ENCODE results near the gene BMF.
"Not testable (repeated sequence)": the region's sequence is repeated elsewhere in the genome, so short reads cannot be mapped to it uniquely, and the experiment has no call there.

The BMF gene

DNA sequence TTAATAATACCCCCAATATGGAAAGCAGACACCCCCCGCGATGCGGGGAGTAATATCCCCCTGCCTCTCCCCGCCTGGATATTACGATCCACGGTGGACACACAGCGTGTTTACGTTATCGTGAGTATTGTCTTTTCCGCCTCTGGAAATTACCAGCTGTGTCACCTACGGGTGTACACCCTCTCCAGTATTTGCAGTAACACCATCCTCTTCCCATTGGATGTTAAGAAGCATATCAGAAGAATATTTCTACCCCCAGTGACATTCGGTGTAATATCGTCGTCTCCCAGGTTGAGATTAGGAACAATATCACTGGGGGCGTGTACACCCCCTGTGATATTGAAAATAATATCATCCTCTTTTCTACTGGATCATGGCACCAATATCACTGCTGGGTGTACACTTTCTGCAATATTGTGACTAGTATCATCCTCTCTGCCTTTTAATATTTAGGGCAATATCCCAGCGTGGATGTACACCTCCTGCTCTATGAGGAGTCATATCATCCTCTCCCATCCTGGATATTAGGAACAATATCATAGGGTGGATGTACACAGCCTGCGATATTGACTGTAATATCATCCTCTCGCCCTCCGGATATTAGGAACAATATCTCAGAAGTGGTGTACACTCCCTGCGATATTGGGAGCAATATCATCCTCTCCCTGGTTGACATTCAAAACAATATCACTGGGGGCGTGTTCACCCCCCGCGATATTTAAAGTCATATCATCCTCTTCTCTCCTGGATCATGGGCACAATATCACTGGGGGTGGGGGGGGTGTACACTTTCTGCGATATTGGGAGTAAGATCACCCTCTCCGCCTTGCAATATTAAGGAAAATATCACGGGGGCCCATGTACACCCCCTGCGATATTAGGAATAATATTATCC lies 20.3 kb upstream of the BMF start:
- no peak overlapping the region for H3K27ac ChIP-seq (ENCODE audit: insufficient read depth, low read depth, low read length, poor library complexity, severe bottlenecking)
- 86 to 89% methylated on average over 27 of the region's 27 CpGs for WGBS, 2 experiments
- no peaks in the 10 kb centered on the region for H3K9me3 ChIP-seq (ENCODE audit: control insufficient read depth, low read length)
- no peaks in the 10 kb centered on the region for H3K4me1 ChIP-seq (ENCODE audit: control insufficient read depth, insufficient read depth, low read length)
- H3K36me3 ChIP-seq (ENCODE audit: control insufficient read depth, insufficient read depth, low read length), result no peaks in the 10 kb centered on the region
- peaks cover 4% of the 10 kb centered on the region for H3K27me3 ChIP-seq (ENCODE audit: control insufficient read depth, insufficient read depth, low read length, poor library complexity, severe bottlenecking)
- no peak overlapping the region for H3K4me3 ChIP-seq (ENCODE audit: insufficient read depth, low read depth, low read length)

DNA sequence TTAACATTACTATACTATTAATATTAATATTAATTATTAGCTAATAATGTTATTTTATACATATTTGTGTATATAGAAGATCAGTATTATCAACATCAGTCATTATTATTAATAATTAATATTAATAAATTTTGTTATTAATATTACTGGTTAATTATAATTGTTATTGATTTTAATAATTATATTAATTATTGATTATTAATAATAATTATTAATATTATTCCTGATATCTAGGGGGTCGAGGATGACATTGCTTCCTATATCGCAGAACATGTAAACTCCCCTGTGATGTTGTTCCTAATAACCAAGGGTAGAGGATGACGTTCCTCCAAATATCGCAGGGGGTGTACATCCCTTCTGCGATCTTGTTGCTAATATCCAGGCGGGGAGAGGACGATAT lies 17.3 kb upstream of the BMF start:
- Histone ChIP-seq H3K27me3 (ENCODE audit: control insufficient read depth, insufficient read depth, low read length, poor library complexity, severe bottlenecking) (peaks cover 4% of the 10 kb centered on the region), H3K36me3 (ENCODE audit: control insufficient read depth, insufficient read depth, low read length) (no peaks in the 10 kb centered on the region), H3K4me1 (ENCODE audit: control insufficient read depth, insufficient read depth, low read length) (no peaks in the 10 kb centered on the region), H3K9me3 (ENCODE audit: control insufficient read depth, low read length) (no peaks in the 10 kb centered on the region), H3K27ac (ENCODE audit: insufficient read depth, low read depth, low read length, poor library complexity, severe bottlenecking) (no peak overlapping the region), H3K4me3 (ENCODE audit: insufficient read depth, low read depth, low read length) (no peak overlapping the region)
- 92 to 95% methylated on average over 7 of the region's 7 CpGs for WGBS, 2 experiments

DNA sequence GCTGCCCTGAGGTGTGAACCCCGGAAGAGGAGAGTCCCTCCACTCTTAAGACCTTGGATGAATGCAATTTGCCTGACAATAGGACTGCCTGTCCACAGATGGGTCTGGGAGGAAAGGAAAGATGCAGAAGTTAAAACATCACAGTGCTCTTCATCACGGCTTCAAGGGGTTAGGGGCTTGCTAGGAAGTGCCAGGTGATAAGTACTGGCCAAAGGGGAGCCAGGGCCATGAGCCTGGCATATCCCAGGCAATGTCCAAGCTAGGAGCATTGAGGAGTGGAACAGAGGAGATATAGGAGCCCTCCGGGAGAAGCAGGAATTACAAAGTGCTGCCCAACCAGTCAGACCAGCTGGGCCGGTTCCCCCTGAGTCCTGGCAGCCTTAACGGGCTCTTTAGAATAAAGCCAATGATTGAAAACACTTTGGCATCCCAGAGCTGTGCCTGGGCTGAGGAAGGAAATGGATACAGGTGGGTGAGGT lies 16.2 kb upstream of the BMF start:
- H3K27me3 ChIP-seq (ENCODE audit: control insufficient read depth, insufficient read depth, low read length, poor library complexity, severe bottlenecking); H3K9me3 ChIP-seq (ENCODE audit: control insufficient read depth, low read length); H3K36me3 ChIP-seq (ENCODE audit: control insufficient read depth, insufficient read depth, low read length); H3K27ac ChIP-seq (ENCODE audit: insufficient read depth, low read depth, low read length, poor library complexity, severe bottlenecking); H3K4me1 ChIP-seq (ENCODE audit: control insufficient read depth, insufficient read depth, low read length); H3K4me3 ChIP-seq (ENCODE audit: insufficient read depth, low read depth, low read length): not testable (repeated sequence)
- 59 to 68% methylated on average over 3 to 4 of the region's 5 CpGs for WGBS, 2 experiments

DNA sequence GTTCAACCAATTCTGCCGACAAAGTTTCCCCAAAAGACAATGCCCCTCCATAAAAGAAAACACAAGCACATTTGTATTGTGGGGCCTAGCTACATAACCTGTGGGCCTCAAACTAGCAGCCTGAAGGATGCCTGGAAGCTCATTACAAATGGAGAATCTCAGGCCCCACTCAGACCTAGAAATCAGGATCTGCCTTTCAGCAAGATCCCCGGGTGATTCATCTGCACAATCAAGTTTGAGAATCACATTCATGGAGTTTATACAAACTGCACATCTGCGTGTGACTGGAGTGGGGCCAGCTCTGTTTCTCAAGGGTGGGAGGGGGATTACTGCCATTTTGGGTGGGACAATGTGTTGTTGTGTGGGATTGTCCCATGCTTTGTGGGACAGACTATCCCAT lies 15.7 kb upstream of the BMF start:
- WGBS, 2 experiments, result 86 to 95% methylated on average over 3 of the region's 3 CpGs
- H3K27me3 ChIP-seq (ENCODE audit: control insufficient read depth, insufficient read depth, low read length, poor library complexity, severe bottlenecking); H3K4me1 ChIP-seq (ENCODE audit: control insufficient read depth, insufficient read depth, low read length); H3K9me3 ChIP-seq (ENCODE audit: control insufficient read depth, low read length); H3K36me3 ChIP-seq (ENCODE audit: control insufficient read depth, insufficient read depth, low read length); H3K27ac ChIP-seq (ENCODE audit: insufficient read depth, low read depth, low read length, poor library complexity, severe bottlenecking); H3K4me3 ChIP-seq (ENCODE audit: insufficient read depth, low read depth, low read length): not testable (repeated sequence)

DNA sequence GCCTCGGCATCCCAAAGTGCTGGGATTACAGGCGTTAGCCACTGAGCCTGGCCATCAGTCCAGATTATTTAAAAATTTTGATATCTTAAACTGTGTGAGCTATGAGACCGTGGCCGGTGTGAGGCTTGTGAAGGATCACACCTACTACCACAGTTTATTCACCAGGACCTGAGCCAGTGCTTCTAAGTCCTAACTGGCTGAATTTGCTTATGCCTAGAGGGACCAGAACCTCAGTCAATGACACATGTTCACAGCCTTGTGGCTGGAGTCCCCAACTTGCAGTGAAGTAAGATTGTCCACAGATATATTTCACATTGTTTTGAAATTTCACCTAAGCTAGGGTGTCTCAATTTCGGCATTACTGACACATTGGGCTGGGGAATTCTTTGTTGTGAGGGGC lies 15.2 kb upstream of the BMF start:
- not testable (repeated sequence) for H3K36me3 ChIP-seq (ENCODE audit: control insufficient read depth, insufficient read depth, low read length); H3K27me3 ChIP-seq (ENCODE audit: control insufficient read depth, insufficient read depth, low read length, poor library complexity, severe bottlenecking); H3K4me3 ChIP-seq (ENCODE audit: insufficient read depth, low read depth, low read length); H3K4me1 ChIP-seq (ENCODE audit: control insufficient read depth, insufficient read depth, low read length); H3K9me3 ChIP-seq (ENCODE audit: control insufficient read depth, low read length); H3K27ac ChIP-seq (ENCODE audit: insufficient read depth, low read depth, low read length, poor library complexity, severe bottlenecking)
- WGBS, 2 experiments, result 95 to 97% methylated on average over 2 of the region's 5 CpGs

DNA sequence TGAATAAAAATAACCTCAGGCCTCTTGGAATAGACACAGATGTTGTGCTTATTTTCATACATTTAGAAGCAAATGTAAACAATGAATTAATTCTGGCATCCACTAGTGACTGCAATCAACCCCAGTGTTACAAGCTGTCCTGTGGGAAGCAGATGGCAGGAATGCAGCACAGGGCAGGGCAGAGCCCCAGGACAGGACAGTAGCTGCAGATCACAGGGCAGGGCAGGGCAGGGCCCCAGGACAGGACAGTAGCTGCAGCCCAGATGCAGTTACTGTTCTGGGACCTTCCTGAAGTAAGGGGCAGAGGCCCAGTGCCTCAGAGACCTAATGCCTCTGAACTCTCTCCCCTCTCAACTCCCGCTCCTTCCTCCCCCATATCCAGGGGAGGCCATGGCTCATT lies 14.3 kb upstream of the BMF start:
- H3K27me3 ChIP-seq (ENCODE audit: control insufficient read depth, insufficient read depth, low read length, poor library complexity, severe bottlenecking); H3K4me3 ChIP-seq (ENCODE audit: insufficient read depth, low read depth, low read length); H3K36me3 ChIP-seq (ENCODE audit: control insufficient read depth, insufficient read depth, low read length); H3K9me3 ChIP-seq (ENCODE audit: control insufficient read depth, low read length); H3K4me1 ChIP-seq (ENCODE audit: control insufficient read depth, insufficient read depth, low read length); H3K27ac ChIP-seq (ENCODE audit: insufficient read depth, low read depth, low read length, poor library complexity, severe bottlenecking): not testable (repeated sequence)
- 88 to 100% methylated on average over 1 of the region's 1 CpG for WGBS, 2 experiments

DNA sequence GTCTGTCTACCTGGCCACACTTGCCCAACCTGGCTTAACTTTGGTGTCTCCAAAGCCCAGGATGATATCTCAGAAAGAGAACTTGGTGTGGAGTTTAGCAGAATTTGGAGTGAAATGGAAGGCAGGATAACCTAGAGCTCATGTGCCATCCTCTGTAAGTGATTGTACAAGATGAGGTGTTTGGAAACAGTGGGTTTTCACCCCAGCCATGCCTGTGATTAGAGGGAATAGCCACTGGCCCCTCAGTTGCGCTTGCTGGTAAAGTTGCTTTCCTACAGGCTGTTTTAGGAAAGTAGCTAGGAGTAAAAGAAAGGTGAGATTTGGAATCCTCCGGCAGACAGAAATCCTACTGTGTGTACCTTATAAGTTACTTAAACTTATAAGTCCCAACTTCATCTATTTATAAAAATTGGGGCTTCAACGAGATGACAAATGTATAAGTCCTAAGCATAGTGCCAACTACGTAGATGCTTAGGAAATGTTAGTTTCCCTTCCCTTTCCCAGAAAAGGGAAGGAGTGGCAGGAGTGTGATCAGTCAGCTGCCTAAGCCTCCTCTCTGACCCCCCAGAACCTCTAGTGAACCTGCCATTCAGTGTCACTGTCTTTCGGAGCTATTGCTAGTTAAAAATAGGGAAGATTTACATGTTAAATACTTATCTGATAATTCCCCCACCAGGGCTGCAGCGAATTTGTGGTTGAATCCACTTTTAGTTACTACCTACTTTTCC lies 13.4 kb upstream of the BMF start:
- no peaks in the 10 kb centered on the region for H3K36me3 ChIP-seq (ENCODE audit: control insufficient read depth, insufficient read depth, low read length)
- 85 to 89% methylated on average over 3 to 6 of the region's 6 CpGs for WGBS, 2 experiments
- H3K9me3 ChIP-seq (ENCODE audit: control insufficient read depth, low read length), result no peaks in the 10 kb centered on the region
- H3K27me3 ChIP-seq (ENCODE audit: control insufficient read depth, insufficient read depth, low read length, poor library complexity, severe bottlenecking), result no peaks in the 10 kb centered on the region
- no peak overlapping the region for H3K27ac ChIP-seq (ENCODE audit: insufficient read depth, low read depth, low read length, poor library complexity, severe bottlenecking)
- no peaks in the 10 kb centered on the region for H3K4me1 ChIP-seq (ENCODE audit: control insufficient read depth, insufficient read depth, low read length)
- H3K4me3 ChIP-seq (ENCODE audit: insufficient read depth, low read depth, low read length), result no peak overlapping the region

DNA sequence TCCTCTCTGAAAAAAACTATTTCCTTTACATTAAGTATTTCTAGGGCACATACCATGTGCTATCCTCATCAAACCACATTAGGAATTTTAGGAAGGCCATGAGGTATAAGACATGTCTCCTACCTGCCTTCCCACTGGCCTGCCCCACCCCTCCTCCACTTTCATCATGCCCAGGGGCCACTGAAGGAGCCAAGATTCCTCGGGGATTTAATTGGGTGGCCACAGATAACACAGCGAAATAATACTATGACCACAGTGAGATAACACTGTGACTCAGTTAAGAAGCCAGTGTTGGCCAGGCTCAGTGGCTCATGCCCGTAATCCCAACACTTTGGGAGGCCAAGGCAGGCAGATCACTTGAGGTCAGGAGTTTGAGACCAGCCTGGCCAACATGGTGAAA lies 9.8 kb upstream of the BMF start:
- Histone ChIP-seq H3K27ac (ENCODE audit: insufficient read depth, low read depth, low read length, poor library complexity, severe bottlenecking) (no peak overlapping the region), H3K36me3 (ENCODE audit: control insufficient read depth, insufficient read depth, low read length) (no peaks in the 10 kb centered on the region), H3K4me1 (ENCODE audit: control insufficient read depth, insufficient read depth, low read length) (peaks cover 12% of the 10 kb centered on the region), H3K9me3 (ENCODE audit: control insufficient read depth, low read length) (no peaks in the 10 kb centered on the region), H3K27me3 (ENCODE audit: control insufficient read depth, insufficient read depth, low read length, poor library complexity, severe bottlenecking) (no peaks in the 10 kb centered on the region), H3K4me3 (ENCODE audit: insufficient read depth, low read depth, low read length) (no peak overlapping the region)
- whole genome bisulfite sequencing, 2 experiments, result 89 to 92% methylated on average over 3 of the region's 3 CpGs

DNA sequence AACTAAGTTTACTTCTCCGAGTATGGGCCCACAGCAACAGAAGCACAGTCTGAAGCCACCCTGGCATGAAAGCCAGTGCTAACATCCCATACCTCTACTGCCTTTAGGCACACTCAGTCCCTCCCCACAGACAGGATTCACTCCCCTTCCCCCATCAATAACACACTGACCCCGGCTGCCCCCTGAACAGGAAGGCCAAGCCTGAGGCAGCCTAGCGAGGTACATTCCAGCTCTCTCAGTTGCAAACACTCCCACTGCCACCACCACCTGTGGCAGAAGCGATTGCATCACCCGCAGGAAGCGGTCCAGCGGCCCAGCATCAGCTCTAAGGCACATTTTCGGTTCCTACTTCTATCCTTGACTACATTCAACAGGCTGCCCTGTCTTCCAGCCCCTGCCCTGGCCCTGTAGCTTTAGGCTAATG lies 7.0 kb upstream of the BMF start:
- no peaks in the 10 kb centered on the region for H3K36me3 ChIP-seq (ENCODE audit: control insufficient read depth, insufficient read depth, low read length)
- H3K4me1 ChIP-seq (ENCODE audit: control insufficient read depth, insufficient read depth, low read length), result peaks cover 36% of the 10 kb centered on the region
- no peaks in the 10 kb centered on the region for H3K27me3 ChIP-seq (ENCODE audit: control insufficient read depth, insufficient read depth, low read length, poor library complexity, severe bottlenecking)
- H3K4me3 ChIP-seq (ENCODE audit: insufficient read depth, low read depth, low read length), result no peak overlapping the region
- WGBS, 2 experiments, result 55 to 66% methylated on average over 8 of the region's 8 CpGs
- H3K27ac ChIP-seq (ENCODE audit: insufficient read depth, low read depth, low read length, poor library complexity, severe bottlenecking), result no peak overlapping the region
- no peaks in the 10 kb centered on the region for H3K9me3 ChIP-seq (ENCODE audit: control insufficient read depth, low read length)

DNA sequence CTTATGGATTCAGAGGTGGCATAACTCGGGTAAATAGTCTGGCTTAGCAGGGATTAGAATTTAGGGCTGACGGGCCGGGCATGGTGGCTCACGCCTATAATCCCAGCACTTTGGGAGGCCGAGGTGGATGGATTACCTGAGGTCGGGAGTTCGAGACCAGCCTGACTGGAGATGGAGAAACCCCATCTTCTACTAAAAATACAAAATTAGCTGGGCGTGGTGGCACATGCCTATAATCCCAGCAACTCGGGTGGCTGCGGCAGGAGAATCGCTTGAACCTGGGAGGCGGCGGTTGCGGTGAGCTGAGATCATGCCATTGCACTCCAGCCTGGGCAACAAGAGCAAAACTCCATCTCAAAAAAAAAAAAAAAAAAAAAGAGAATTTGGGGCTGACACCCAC lies 6.4 kb upstream of the BMF start:
- H3K4me3 ChIP-seq (ENCODE audit: insufficient read depth, low read depth, low read length); H3K27me3 ChIP-seq (ENCODE audit: control insufficient read depth, insufficient read depth, low read length, poor library complexity, severe bottlenecking); H3K36me3 ChIP-seq (ENCODE audit: control insufficient read depth, insufficient read depth, low read length); H3K9me3 ChIP-seq (ENCODE audit: control insufficient read depth, low read length); H3K27ac ChIP-seq (ENCODE audit: insufficient read depth, low read depth, low read length, poor library complexity, severe bottlenecking): not testable (repeated sequence)
- H3K4me1 ChIP-seq (ENCODE audit: control insufficient read depth, insufficient read depth, low read length), result peaks cover 37% of the 10 kb centered on the region
- WGBS, 2 experiments, result 92 to 95% methylated on average over 14 of the region's 14 CpGs
